Liver (tissue), 3 donors: ENCODE data around the gene SH2D5.

Source experiments
- RXRA ChIP-seq, 2 donors: IDR thresholded peaks; 2 replicates each; pipeline ENCODE4 v1.6.1; 2017 to 2018; ENCODE audit warnings: antibody characterized with exemption in 2 of 2, mild to moderate bottlenecking in 1 of 2
- SP1 ChIP-seq: IDR thresholded peaks from 2 replicates; pipeline ENCODE4 v1.6.1; 2018; ENCODE audit warnings: antibody characterized with exemption, mild to moderate bottlenecking
- TAF1 ChIP-seq: conservative IDR thresholded peaks from 2 replicates; pipeline ENCODE4 v1.6.1; 2016; ENCODE audit warnings: antibody characterized with exemption, mild to moderate bottlenecking
- TF ChIP-seq, protein P1 (sequence below): fragments of 150-350 bp; IDR thresholded peaks from 2 replicates; pipeline ENCODE4 v1.5.1; 2017; ENCODE audit warnings: improper control_type of control experiment, low read depth, low read length; ENCODE audit not compliant: missing input control
- TF ChIP-seq, protein P2 (sequence below): IDR thresholded peaks from 2 replicates; pipeline ENCODE4 v1.6.1; 2016; ENCODE audit warnings: antibody characterized with exemption
- TF ChIP-seq, protein P3 (sequence below): IDR thresholded peaks from 2 replicates; pipeline ENCODE4 v1.6.1; 2016; ENCODE audit warnings: antibody characterized with exemption
- donor health status: healthy.
- donor health status: healthy.

DNA sequence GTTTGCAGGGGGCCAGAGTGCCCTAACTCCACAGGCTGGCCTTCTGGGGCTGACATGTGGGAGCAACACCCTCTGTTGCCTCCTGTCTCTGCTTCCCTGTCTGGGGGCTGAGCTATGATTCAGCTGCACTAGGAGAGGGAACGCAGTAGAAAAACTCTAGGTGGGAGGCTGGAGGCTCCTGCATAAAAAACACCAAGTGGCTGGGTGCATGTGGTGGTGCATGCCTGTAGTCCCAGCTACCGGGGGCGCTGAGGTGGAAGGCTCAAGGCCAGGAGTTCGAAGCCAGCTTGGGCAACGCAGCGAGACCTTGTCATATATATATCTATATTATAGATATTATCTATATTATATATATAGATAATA lies 20.3 kb downstream of the SH2D5 start:
- TF ChIP-seq, protein P1, sequence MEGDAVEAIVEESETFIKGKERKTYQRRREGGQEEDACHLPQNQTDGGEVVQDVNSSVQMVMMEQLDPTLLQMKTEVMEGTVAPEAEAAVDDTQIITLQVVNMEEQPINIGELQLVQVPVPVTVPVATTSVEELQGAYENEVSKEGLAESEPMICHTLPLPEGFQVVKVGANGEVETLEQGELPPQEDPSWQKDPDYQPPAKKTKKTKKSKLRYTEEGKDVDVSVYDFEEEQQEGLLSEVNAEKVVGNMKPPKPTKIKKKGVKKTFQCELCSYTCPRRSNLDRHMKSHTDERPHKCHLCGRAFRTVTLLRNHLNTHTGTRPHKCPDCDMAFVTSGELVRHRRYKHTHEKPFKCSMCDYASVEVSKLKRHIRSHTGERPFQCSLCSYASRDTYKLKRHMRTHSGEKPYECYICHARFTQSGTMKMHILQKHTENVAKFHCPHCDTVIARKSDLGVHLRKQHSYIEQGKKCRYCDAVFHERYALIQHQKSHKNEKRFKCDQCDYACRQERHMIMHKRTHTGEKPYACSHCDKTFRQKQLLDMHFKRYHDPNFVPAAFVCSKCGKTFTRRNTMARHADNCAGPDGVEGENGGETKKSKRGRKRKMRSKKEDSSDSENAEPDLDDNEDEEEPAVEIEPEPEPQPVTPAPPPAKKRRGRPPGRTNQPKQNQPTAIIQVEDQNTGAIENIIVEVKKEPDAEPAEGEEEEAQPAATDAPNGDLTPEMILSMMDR, result no peak
- no peak for TF ChIP-seq RXRA (IDR thresholded peaks at IDR 0.05)
- TF ChIP-seq, protein P2, sequence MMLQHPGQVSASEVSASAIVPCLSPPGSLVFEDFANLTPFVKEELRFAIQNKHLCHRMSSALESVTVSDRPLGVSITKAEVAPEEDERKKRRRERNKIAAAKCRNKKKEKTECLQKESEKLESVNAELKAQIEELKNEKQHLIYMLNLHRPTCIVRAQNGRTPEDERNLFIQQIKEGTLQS, result no peak
- TF ChIP-seq TAF1, result no peak
- TF ChIP-seq, protein P3, sequence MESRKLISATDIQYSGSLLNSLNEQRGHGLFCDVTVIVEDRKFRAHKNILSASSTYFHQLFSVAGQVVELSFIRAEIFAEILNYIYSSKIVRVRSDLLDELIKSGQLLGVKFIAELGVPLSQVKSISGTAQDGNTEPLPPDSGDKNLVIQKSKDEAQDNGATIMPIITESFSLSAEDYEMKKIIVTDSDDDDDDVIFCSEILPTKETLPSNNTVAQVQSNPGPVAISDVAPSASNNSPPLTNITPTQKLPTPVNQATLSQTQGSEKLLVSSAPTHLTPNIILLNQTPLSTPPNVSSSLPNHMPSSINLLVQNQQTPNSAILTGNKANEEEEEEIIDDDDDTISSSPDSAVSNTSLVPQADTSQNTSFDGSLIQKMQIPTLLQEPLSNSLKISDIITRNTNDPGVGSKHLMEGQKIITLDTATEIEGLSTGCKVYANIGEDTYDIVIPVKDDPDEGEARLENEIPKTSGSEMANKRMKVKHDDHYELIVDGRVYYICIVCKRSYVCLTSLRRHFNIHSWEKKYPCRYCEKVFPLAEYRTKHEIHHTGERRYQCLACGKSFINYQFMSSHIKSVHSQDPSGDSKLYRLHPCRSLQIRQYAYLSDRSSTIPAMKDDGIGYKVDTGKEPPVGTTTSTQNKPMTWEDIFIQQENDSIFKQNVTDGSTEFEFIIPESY, result no peak
- TF ChIP-seq SP1, result no peak
